H7 (cell line): ENCODE data around the gene BCHE. TPM values are rescaled to one million over a fixed set of nuclear protein-coding genes. Genes with fewer than 3 reads are reported as not detected.

Source experiments
- DNase-seq: peaks from one replicate; pipeline ENCODE4 v3.0.0; 2012
- H3K27me3 ChIP-seq: 2 replicates; pipeline ENCODE4 v1.6.0; 2011; ENCODE audit warnings: mild to moderate bottlenecking, low read length; ENCODE audit not compliant: control insufficient read depth, insufficient read depth
- H3K36me3 ChIP-seq: replicated peaks from 2 replicates; pipeline ENCODE4 v1.5.1; 2011; ENCODE audit warnings: low read length; ENCODE audit not compliant: control insufficient read depth, insufficient read depth
- H3K4me3 ChIP-seq: 2 replicates; pipeline ENCODE4 v1.5.1; 2011; ENCODE audit warnings: low read depth, mild to moderate bottlenecking, control low read depth, low read length, moderate library complexity; ENCODE audit not compliant: insufficient read depth
- total RNA-seq: library from RNA; depleted of rRNA; stranded (reverse); fragments of >200 nt; shearing (Covaris generic); gene quantifications from 2 replicates; pipeline ENCODE4 v1.2.3, GENCODE V29; 2014

Gene BCHE
- total RNA-seq, 1 experiment from 2014 or later = 2.9 TPM

DNA sequence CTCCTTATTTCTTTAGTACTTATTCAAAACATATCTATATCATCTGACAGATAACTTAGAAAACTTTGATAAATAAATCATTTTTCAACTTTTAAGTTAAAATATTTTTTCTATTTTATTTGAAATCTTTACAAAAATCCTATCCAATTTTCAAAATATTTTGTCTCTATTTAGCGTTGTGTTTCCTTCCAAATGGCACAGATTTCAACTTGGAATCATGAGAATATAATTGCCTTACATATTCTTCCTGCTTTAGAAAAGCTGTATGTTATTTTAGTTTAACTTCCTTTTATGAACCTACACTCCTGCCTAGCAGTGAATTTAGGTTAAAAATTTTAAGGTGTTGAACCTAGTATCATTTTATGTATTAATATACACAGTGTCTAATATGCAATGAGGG, 38.2 kb downstream of the BCHE start:
- H3K4me3 ChIP-seq = no peak overlapping the region
- no peak for DNase-seq
- no peaks in the 10 kb centered on the region for H3K27me3 ChIP-seq
- no peaks in the 10 kb centered on the region for H3K36me3 ChIP-seq

DNA sequence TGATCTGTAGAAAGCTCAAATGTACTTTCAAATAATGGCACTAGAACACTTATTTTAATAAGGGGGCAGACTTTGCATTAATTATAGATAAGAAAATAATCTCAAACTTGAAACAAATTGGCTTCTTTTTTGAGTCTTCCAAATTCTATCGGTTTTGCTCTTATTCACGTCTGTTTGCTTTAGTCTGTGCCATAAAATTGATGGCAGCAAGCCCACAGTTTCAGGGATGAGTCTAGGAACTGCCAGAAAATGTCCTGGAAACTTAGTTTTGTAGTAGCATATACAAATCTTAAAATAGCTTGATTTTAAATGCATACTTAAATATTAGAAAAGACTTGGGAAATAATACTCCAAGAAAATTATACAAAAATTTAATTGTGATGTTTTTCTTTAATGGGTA, 39.7 kb downstream of the BCHE start:
- Histone ChIP-seq H3K4me3 (no peak overlapping the region), H3K36me3 (no peaks in the 10 kb centered on the region), H3K27me3 (no peaks in the 10 kb centered on the region)
- no peak for DNase-seq

DNA sequence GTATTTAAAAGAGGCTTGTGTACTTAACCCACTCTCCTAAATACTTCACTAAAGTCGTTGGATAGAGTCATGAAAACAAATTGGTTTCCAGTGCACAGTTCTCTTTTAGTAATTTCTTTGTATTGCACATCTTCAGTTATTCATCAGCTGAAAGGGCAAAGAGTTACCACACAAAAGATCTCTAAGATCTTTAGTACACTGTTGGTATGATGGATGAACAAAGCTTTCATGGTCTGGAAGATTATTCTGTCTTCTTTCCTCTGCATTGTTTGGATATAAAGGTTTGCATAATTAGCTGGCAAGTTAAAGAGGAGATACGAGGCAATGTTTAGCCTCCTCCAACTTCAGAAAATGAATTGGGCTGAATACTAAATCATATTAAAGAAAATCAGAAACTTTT, 40.5 kb downstream of the BCHE start:
- Histone ChIP-seq H3K27me3 (no peaks in the 10 kb centered on the region), H3K36me3 (no peaks in the 10 kb centered on the region), H3K4me3 (no peak overlapping the region)
- DNase-seq = no peak

DNA sequence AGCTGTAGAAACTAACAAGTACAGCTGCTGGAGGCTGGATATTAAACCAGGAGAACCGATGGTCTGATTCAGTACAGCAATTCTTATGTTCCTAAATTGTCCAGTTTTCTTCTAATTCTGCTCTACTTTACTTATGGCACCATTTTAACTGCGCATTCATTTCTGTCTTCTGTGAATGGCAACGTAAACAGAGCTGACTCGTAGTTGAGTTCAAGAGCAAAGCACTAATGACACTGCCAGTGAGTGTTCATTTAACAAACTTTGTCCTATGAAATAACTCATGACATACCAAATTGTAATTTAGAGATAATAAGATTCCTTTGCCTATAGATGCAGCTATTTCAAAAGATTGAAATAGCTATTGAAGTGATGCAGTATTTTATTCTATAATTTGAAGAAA, 48.7 kb downstream of the BCHE start:
- no peak overlapping the region for H3K4me3 ChIP-seq
- no peaks in the 10 kb centered on the region for H3K27me3 ChIP-seq
- DNase-seq = no peak
- H3K36me3 ChIP-seq = no peaks in the 10 kb centered on the region

DNA sequence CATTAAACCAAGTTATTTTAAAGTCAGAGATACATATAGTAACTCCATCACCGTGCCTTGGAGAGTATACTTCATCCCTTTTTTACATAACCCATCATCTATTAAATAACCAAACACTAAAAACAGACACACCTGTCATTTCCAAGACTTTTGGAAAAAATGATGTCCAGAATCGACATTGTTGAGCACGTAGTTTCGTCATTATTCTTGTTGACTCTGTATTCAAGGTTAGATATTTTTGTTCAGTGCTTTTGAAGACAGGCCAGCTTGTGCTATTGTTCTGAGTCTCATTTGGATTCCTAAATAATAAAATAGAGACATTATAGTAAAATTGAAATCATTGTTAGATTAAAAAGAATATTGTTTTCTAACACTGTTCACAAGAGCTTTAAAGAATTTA, 51.2 kb downstream of the BCHE start:
- no peaks in the 10 kb centered on the region for H3K36me3 ChIP-seq
- H3K4me3 ChIP-seq = no peak overlapping the region
- DNase-seq = no peak

DNA sequence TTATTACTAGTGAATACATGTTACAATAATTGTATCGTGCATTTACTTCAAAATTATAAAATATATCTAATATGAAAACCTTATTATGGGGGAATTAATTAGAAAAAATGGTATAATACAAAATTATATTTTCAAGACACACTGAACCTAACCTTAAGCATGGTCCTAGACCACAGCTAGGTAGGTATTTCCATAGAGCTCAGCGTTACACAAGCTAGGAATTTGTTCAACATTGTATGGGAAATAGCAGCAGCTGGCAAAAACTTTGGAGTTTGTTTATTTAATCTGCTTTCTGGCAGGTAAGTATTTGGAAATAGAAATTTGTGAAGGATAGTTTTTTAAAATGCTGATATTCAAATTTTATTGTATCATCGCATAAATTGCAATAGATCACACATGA, 52.9 kb downstream of the BCHE start:
- no peak for DNase-seq
- no peaks in the 10 kb centered on the region for H3K36me3 ChIP-seq
- no peaks in the 10 kb centered on the region for H3K27me3 ChIP-seq
- no peak overlapping the region for H3K4me3 ChIP-seq

More for the DNA sequence above, 51.2 kb downstream of the BCHE start:
- H3K27me3 ChIP-seq = no peaks in the 10 kb centered on the region

DNA sequence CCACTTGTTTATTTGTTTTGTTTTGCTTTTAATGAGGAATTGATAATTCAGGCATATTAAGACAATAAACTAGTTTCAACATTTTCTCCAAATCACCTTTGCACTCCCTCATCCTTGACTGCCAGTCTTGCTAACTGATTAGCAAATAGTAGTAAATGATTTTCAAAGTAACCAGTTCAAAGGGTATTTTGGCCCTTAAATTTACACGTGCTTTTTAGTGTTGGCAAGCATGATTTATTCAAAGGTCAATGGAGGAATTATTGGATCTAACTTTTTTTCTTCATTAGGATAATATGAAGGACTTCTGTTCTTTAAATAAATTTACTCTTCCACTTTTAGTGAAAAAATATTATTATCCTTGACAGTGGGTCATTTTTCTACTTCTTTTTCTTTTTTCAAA, 53.8 kb downstream of the BCHE start:
- no peak for DNase-seq

DNA sequence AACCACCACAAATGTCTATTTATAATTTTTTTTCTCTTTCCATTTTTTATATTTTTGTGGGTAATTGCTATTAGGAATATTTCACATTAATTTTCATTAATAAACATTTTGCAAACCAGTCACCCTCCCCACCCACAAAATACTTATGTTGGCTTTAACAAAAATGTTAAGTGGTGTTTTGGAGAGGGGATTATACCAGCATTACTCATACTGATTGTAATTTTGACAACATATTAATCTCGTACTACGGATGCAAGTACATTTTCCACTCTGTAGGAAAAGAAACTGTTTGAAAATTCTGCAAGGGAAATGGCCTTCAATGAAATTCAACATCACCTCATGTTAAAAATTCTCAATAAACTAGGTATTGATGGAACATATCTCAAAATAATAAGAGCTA, 58.3 kb downstream of the BCHE start:
- no peak for DNase-seq
- no peaks in the 10 kb centered on the region for H3K27me3 ChIP-seq
- H3K36me3 ChIP-seq = no peaks in the 10 kb centered on the region
- no peak overlapping the region for H3K4me3 ChIP-seq

More for the DNA sequence above, 53.8 kb downstream of the BCHE start:
- Histone ChIP-seq H3K4me3 (no peak overlapping the region), H3K27me3 (no peaks in the 10 kb centered on the region), H3K36me3 (no peaks in the 10 kb centered on the region)

DNA sequence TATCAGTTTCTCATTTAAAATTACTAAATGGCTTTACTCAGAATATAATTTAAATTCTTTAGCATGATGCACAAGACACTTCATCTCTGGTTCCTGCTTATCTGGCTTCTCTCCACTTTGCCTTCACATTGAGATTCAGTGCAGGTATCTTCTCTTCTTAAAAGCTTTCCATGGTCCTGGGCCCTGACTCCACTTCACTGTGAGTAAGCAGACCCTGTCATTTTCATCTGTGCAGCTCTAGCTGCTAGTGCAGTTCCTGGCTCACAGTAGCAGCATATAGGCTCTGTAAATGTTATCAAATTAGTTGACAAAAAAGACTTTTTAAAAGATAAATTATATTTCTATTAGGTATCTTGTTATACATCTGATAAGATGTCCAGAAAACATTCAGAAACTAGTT, 58.8 kb downstream of the BCHE start:
- DNase-seq = no peak
- no peak overlapping the region for H3K4me3 ChIP-seq
- H3K27me3 ChIP-seq = no peaks in the 10 kb centered on the region
- H3K36me3 ChIP-seq = no peaks in the 10 kb centered on the region

DNA sequence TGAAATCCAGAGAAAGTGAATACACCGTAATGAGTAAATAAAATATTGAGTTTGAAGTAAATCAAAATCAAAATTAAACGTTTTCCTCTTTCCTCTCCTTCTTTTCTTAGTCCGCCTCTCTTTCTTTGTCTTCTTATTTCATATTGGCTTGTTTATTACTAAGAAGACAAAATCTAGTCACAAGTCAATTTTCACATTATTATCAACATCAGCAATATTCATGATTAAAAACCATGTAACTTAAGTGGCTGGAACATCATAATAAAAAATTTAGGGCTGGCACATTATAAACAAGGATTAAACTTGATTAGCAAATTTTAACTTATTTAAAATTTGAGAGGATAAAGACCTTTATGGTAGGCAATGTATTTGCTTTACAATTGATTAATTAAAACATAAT, 61.4 kb downstream of the BCHE start:
- no peaks in the 10 kb centered on the region for H3K27me3 ChIP-seq
- H3K4me3 ChIP-seq = no peak overlapping the region
- no peaks in the 10 kb centered on the region for H3K36me3 ChIP-seq
- DNase-seq = no peak

DNA sequence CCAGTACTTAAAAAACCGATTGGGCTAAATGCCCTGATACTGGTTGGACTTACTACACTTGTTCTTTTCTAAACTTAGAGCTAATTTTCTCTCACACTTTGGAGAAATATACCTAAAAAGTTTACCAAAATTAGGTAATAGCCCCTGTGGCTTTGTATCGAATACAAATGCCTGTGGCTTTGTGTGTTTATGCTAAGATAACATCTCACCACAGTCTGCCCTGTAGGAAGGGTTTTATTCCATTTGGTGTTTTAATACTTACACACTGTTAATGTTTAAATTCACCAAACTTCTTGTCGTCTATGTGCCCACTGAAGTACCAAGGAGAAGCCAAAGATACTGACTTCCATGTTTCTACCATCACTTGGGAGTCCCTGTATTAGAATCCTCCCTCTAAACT, 66.4 kb downstream of the BCHE start:
- no peak for DNase-seq
- Histone ChIP-seq H3K36me3 (no peaks in the 10 kb centered on the region), H3K4me3 (no peak overlapping the region), H3K27me3 (no peaks in the 10 kb centered on the region)

DNA sequence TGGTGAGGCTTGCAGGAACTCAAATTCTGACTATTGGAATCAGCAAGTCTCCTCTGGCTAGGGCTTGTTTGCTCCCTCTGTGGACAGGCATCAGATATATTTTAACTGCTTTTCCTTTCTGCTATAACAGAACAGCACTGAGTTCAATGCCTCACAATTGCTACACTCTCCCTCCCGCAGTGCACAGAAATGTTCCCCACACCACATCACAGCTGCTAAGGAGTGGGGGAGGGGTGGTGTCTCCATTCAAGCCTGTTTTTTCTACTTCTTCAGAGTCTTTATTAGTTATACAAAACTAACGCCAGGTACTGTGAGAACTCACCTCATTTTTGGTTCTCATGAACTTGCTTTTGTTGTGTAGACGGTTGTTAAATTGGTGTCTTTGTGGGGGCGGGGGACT, 68.5 kb downstream of the BCHE start:
- DNase-seq = no peak
- Histone ChIP-seq H3K36me3 (no peaks in the 10 kb centered on the region), H3K27me3 (no peaks in the 10 kb centered on the region), H3K4me3 (no peak overlapping the region)

DNA sequence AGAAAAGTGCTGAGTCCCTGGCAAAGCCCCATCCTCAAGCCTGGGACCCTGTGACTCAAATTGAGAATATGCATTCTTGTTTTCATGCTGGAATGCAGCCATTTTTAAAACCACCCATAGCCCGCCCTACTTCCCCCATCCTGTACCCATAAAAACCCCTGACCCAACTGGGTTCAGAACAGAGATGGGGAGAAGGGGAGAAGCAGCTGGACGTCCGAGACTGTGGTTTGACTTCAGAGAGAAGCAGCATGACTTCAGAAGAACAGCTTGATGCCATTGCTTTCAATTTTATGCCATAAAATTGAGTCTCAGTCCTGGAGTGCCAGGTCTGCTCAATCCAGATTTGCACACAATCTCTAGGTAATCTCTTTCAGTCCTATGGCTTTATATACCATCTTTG, 78.2 kb downstream of the BCHE start:
- no peak for DNase-seq
- no peaks in the 10 kb centered on the region for H3K27me3 ChIP-seq
- no peaks in the 10 kb centered on the region for H3K36me3 ChIP-seq
- H3K4me3 ChIP-seq = no peak overlapping the region

DNA sequence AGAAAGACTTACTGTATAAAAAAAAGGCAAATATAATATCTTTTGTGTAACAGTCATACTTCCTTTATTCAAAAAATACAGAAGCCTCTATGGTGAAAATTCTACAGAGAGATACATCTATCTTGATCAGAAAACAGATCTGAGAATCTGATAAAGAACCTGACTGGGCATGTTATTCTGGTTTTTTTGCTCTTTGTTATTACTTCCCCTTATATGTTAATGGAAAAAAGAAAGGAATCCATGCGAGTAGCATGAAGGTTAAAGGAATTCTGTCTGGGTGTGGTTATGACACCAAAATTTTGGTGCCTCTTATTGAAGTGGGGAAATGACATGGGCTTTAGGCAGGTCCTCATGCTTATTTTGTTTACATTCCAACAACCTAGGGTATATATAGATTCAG, 81.7 kb downstream of the BCHE start:
- no peak for DNase-seq
- Histone ChIP-seq H3K36me3 (no peaks in the 10 kb centered on the region), H3K27me3 (no peaks in the 10 kb centered on the region), H3K4me3 (no peak overlapping the region)

DNA sequence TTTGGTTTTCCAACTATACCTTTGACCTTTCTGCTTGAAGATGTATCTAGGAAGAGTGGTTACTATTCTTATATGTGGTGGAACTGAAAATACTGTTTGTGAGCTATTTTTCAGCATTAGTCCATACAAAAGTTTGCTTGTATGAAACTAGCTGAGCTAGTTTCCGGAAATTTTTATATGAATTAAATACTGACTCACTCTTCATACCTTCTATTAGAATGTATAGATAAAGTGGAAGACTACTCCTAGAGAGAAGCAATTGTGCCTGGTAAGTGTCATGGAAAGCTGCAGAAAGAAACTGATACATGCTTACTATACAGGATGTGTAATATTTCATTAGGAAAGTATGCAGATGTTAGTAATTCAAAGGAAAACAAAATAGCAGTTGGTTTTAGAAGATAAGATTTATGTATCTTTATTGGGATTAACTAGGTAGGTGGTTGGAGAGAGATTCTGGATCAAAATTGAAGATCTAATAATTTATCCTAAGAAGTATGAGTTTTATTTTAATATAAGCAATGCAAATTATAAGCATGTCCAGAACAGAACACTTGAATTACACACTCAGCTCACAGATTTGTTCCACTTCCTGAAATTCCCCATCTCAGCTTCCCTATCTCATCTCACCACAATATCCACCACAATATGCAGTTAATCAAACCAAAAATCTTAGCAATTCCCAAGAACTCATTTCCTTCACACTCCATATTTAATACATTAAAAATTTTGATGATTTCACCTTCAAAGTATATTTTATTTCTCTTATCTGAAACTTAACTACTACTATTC, 82.8 kb downstream of the BCHE start:
- H3K4me3 ChIP-seq = no peak overlapping the region
- H3K36me3 ChIP-seq = no peaks in the 10 kb centered on the region
- no peak for DNase-seq
- H3K27me3 ChIP-seq = no peaks in the 10 kb centered on the region

DNA sequence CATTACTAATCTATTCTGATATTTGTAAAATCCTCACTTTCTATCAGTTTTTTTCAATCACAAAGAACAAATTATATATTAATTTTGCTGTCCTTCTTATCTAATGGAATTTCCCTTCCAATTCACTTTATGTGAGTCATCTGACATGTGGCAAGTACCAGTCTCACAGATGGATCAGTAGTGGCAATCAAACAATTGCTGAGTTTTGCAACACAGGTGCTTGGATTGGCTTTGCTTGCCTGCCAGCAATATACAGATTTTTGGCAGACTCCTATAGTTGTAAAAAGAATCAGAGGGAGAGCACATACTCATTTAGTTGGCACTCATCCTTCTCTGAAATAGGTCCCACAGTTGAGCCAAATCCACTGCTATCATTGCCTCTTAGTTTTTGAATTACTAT, 83.7 kb downstream of the BCHE start:
- no peak for DNase-seq
- Histone ChIP-seq H3K27me3 (no peaks in the 10 kb centered on the region), H3K4me3 (no peak overlapping the region), H3K36me3 (no peaks in the 10 kb centered on the region)
